Measurements from ENCODE around the gene ZNF410. TPM values are rescaled to one million over a fixed set of nuclear protein-coding genes. Genes with fewer than 3 reads are reported as not detected.
"Not testable (repeated sequence)": the region's sequence is repeated elsewhere in the genome, so short reads cannot be mapped to it uniquely, and the experiment has no call there.

ZNF410 gene
- total RNA-seq, 1 donor, result 83.2 TPM

GRCh38 chr14:73865534-73866113, 21.0 kb upstream of the ZNF410 start:
- no peak overlapping the region for H2AFZ ChIP-seq (ENCODE audit: low read length)
- H3K36me3 ChIP-seq (ENCODE audit: insufficient read depth, low read length), result peaks cover 25% of the 10 kb centered on the region
- H3K79me2 ChIP-seq (ENCODE audit: insufficient read depth, low read length), result no peaks in the 10 kb centered on the region
- no peaks in the 10 kb centered on the region for H3K9me3 ChIP-seq (ENCODE audit: low read depth, low read length)
- no peak for DNase-seq (ENCODE audit: insufficient read length, low spot score, missing footprints)
- no peak overlapping the region for H3K4me2 ChIP-seq (ENCODE audit: insufficient read depth, low read length)
- TF ChIP-seq CTCF (IDR thresholded peaks at IDR 0.05; ENCODE audit: extremely low read depth, low read depth, low read length), result no peak
- H4K20me1 ChIP-seq (ENCODE audit: insufficient read depth, low read length), result no peaks in the 10 kb centered on the region
- H3K4me3 ChIP-seq (ENCODE audit: insufficient read depth, low read length), result no peak overlapping the region
- H3K27me3 ChIP-seq (ENCODE audit: insufficient read depth, low read length), result no peaks in the 10 kb centered on the region
- no peaks in the 10 kb centered on the region for H3K4me1 ChIP-seq (ENCODE audit: insufficient read depth, low read length)
- no peak overlapping the region for H3K27ac ChIP-seq (ENCODE audit: low read depth, low read length)

GRCh38 chr14:73869754-73870153, 16.9 kb upstream of the ZNF410 start:
- H3K4me1 ChIP-seq (ENCODE audit: insufficient read depth, low read length); H4K20me1 ChIP-seq (ENCODE audit: insufficient read depth, low read length); H3K9me3 ChIP-seq (ENCODE audit: low read depth, low read length); H3K4me3 ChIP-seq (ENCODE audit: insufficient read depth, low read length); H3K27ac ChIP-seq (ENCODE audit: low read depth, low read length); DNase-seq (ENCODE audit: insufficient read length, low spot score, missing footprints); H3K79me2 ChIP-seq (ENCODE audit: insufficient read depth, low read length); H3K27me3 ChIP-seq (ENCODE audit: insufficient read depth, low read length); H3K4me2 ChIP-seq (ENCODE audit: insufficient read depth, low read length); H2AFZ ChIP-seq (ENCODE audit: low read length); H3K36me3 ChIP-seq (ENCODE audit: insufficient read depth, low read length): not testable (repeated sequence)

- Histone ChIP-seq H3K36me3 (ENCODE audit: insufficient read depth, low read length) (peaks cover 2% of the 10 kb centered on the region), H3K27me3 (ENCODE audit: insufficient read depth, low read length) (no peaks in the 10 kb centered on the region)
Observed at GRCh38 chr14:73870525-73871235, 16.0 kb upstream of the ZNF410 start.

GRCh38 chr14:73873660-73874059, 13.0 kb upstream of the ZNF410 start:
- H3K79me2 ChIP-seq (ENCODE audit: insufficient read depth, low read length), result no peaks in the 10 kb centered on the region

More at GRCh38 chr14:73870525-73871235, 16.0 kb upstream of the ZNF410 start:
- H3K79me2 ChIP-seq (ENCODE audit: insufficient read depth, low read length), result no peaks in the 10 kb centered on the region
- H3K4me2 ChIP-seq (ENCODE audit: insufficient read depth, low read length), result no peak overlapping the region
- no peaks in the 10 kb centered on the region for H3K4me1 ChIP-seq (ENCODE audit: insufficient read depth, low read length)
- H3K27ac ChIP-seq (ENCODE audit: low read depth, low read length), result no peak overlapping the region
- DNase-seq (ENCODE audit: insufficient read length, low spot score, missing footprints), result peak; percentile 5
- no peak overlapping the region for H3K4me3 ChIP-seq (ENCODE audit: insufficient read depth, low read length)
- TF ChIP-seq CTCF (IDR thresholded peaks at IDR 0.05; ENCODE audit: extremely low read depth, low read depth, low read length), result no peak
- H3K9me3 ChIP-seq (ENCODE audit: low read depth, low read length), result no peaks in the 10 kb centered on the region
- no peak overlapping the region for H2AFZ ChIP-seq (ENCODE audit: low read length)
- H4K20me1 ChIP-seq (ENCODE audit: insufficient read depth, low read length), result no peaks in the 10 kb centered on the region

More at GRCh38 chr14:73873660-73874059, 13.0 kb upstream of the ZNF410 start:
- TF ChIP-seq CTCF (IDR thresholded peaks at IDR 0.05; ENCODE audit: extremely low read depth, low read depth, low read length), result no peak
- Histone ChIP-seq H3K27ac (ENCODE audit: low read depth, low read length) (no peak overlapping the region), H3K4me2 (ENCODE audit: insufficient read depth, low read length) (no peak overlapping the region), H4K20me1 (ENCODE audit: insufficient read depth, low read length) (no peaks in the 10 kb centered on the region), H3K36me3 (ENCODE audit: insufficient read depth, low read length) (no peaks in the 10 kb centered on the region), H2AFZ (ENCODE audit: low read length) (no peak overlapping the region), H3K27me3 (ENCODE audit: insufficient read depth, low read length) (no peaks in the 10 kb centered on the region), H3K9me3 (ENCODE audit: low read depth, low read length) (no peaks in the 10 kb centered on the region), H3K4me3 (ENCODE audit: insufficient read depth, low read length) (no peak overlapping the region), H3K4me1 (ENCODE audit: insufficient read depth, low read length) (no peaks in the 10 kb centered on the region)
- DNase-seq (ENCODE audit: insufficient read length, low spot score, missing footprints), result no peak

Data from osteoblast (primary cell).